Measurements from ENCODE around the gene PHGDH.

- TF ChIP-seq POLR2AphosphoS5 (IDR thresholded peaks at IDR 0.05; ENCODE audit: low read depth, low read length) (no peak; the same call in 1 of the 2 replicates), REST (IDR thresholded peaks at IDR 0.05; ENCODE audit: insufficient read depth in 1 of 2, low read depth in 2 of 2, low read length in 2 of 2) (peak in 1 of 2 experiments; percentile 70; a peak in 1 of 4 replicates), TAF1 (IDR thresholded peaks at IDR 0.05; ENCODE audit: borderline replicate concordance, insufficient read depth, low read length) (no peak)
Measured at GRCh38 chr1:119713749-119714456, 2.2 kb downstream of the PHGDH start.

All from PFSK-1 (cell line).